HepG2 (cell line): ENCODE measurements around the gene ICE1. TPM values are rescaled to one million over a fixed set of nuclear protein-coding genes. Genes with fewer than 3 reads are reported as not detected.

Source experiments
- ATAC-seq: fragments of 200-7000 bp; cut with Tn5 transposase; 3 replicates; pipeline ENCODE4 v1.9.1; 2020; ENCODE audit warnings: mild to moderate bottlenecking, moderate library complexity
- BruUV-seq: library from RNA; stranded (reverse); fragments of 400-500 nt; replicated peaks from 2 replicates; lab custom pipeline; 2021; lab: Mats Ljungman, UMichigan
- CTCF ChIA-PET: fragments of 300-600 bp; formaldehyde crosslinking; extraction: SDS; loops from one replicate; lab custom pipeline; 2021; ENCODE audit warnings: low total read pairs, inconsistent platforms, low intra/inter-chr PET ratio; lab: Yijun Ruan, JAX
- POLR2A ChIA-PET: fragments of 350-600 bp; sonication (Branson Sonifier 250); formaldehyde crosslinking; loops from one replicate; lab custom pipeline; 2020; ENCODE audit warnings: antibody characterized with exemption, inconsistent platforms; lab: Yijun Ruan, JAX
- DNase-seq: peaks from one replicate; pipeline ENCODE4 v3.0.0-alpha.2; 2015; ENCODE audit warnings: low spot score
- FAIRE-seq: peaks from 3 replicates; lab custom pipeline; 2011; peaks lifted over from hg19 to GRCh38; lab: Jason Lieb, UNC
- H2AFZ ChIP-seq: one replicate; pipeline ENCODE4 v1.6.1; 2011; ENCODE audit warnings: low read length, inconsistent platforms
- H3K27ac ChIP-seq: fragments of 300-600 bp; 3 replicates; pipeline ENCODE4 v1.8.0; 2011; ENCODE audit warnings: mixed run types, mild to moderate bottlenecking, mixed read lengths, low read length, inconsistent platforms; ENCODE audit not compliant: insufficient read depth; ENCODE audit errors: extremely low read length
- H3K27me3 ChIP-seq, 2 experiments: fragments of 200-600 bp in 1 of 2; 2 replicates in 1 of 2; 3 replicates in 1 of 2; pipeline versions ENCODE4 v1.6.0 to v1.8.0; 2011; ENCODE audit warnings: low read length in 2 of 2, mild to moderate bottlenecking in 2 of 2, moderate library complexity in 2 of 2, inconsistent platforms in 1 of 2; ENCODE audit not compliant: insufficient read depth in 2 of 2, control insufficient read depth in 1 of 2
- H3K36me3 ChIP-seq, 2 experiments: fragments of 200-600 bp in 1 of 2; replicated peaks in 1 of 2; 2 replicates in 1 of 2; 3 replicates in 1 of 2; pipeline versions ENCODE4 v1.5.1 to v1.8.0; 2011; ENCODE audit warnings: low read length in 2 of 2, inconsistent platforms in 1 of 2; ENCODE audit not compliant: insufficient read depth in 2 of 2, control insufficient read depth in 1 of 2
- H3K4me1 ChIP-seq: 2 replicates; pipeline ENCODE4 v1.5.1; 2012; ENCODE audit warnings: low read length, inconsistent platforms; ENCODE audit not compliant: insufficient read depth
- H3K4me2 ChIP-seq: 2 replicates; pipeline ENCODE4 v1.6.0; 2011; ENCODE audit warnings: low read depth, low read length, inconsistent platforms
- H3K4me3 ChIP-seq, 3 experiments: fragments of 200-600 bp in 1 of 3; sonication (generic), shearing (Covaris generic) in 1 of 3; replicated peaks in 1 of 3; 2 replicates each; pipeline ENCODE4 v1.5.1; 2011 to 2016; ENCODE audit warnings: low read length in 3 of 3, inconsistent platforms in 2 of 3, low read depth in 2 of 3, mild to moderate bottlenecking in 2 of 3, control low read depth in 1 of 3, mixed read lengths in 1 of 3; ENCODE audit not compliant: insufficient read depth in 1 of 3
- H3K79me2 ChIP-seq: one replicate; pipeline ENCODE4 v1.6.1; 2011; ENCODE audit warnings: low read length, inconsistent platforms; ENCODE audit not compliant: insufficient read depth
- H3K9ac ChIP-seq: 2 replicates; pipeline ENCODE4 v1.6.0; 2011; ENCODE audit warnings: mild to moderate bottlenecking, low read depth, low read length, inconsistent platforms; ENCODE audit not compliant: insufficient read depth
- H3K9me3 ChIP-seq: 2 replicates; pipeline ENCODE4 v1.5.1; 2012; ENCODE audit warnings: mild to moderate bottlenecking, low read length
- H4K20me1 ChIP-seq: 2 replicates; pipeline ENCODE4 v1.6.0; 2011; ENCODE audit warnings: inconsistent platforms, mild to moderate bottlenecking, low read length, moderate library complexity; ENCODE audit not compliant: insufficient read depth
- ELF4 ChIP-seq: sonication (generic); formaldehyde crosslinking; IDR thresholded peaks from 2 replicates; pipeline ENCODE4 v1.5.0; 2020; ENCODE audit warnings: missing genetic modification reagents, mild to moderate bottlenecking, moderate library complexity, borderline replicate concordance
- HNF4G ChIP-seq, 2 experiments: sonication (generic) in 1 of 2; formaldehyde crosslinking in 1 of 2; IDR thresholded peaks; 2 replicates each; pipeline versions ENCODE4 v1.4.0 to v1.6.1; 2011 to 2020; ENCODE audit warnings: borderline replicate concordance in 2 of 2, low read depth in 2 of 2, mild to moderate bottlenecking in 2 of 2, low read length in 1 of 2, missing genetic modification reagents in 1 of 2, moderate library complexity in 1 of 2
- KDM1A ChIP-seq: IDR thresholded peaks from 2 replicates; pipeline ENCODE4 v1.6.1; 2016; ENCODE audit warnings: missing compliant biosample characterization
- MIER2 ChIP-seq: IDR thresholded peaks from 2 replicates; pipeline ENCODE4 v1.6.1; 2016; ENCODE audit warnings: missing biosample characterization, missing genetic modification reagents
- NPAS2 ChIP-seq: sonication (generic); formaldehyde crosslinking; IDR thresholded peaks from 2 replicates; pipeline ENCODE4 v1.8.0; 2022; ENCODE audit warnings: mild to moderate bottlenecking, missing genetic modification reagents, borderline replicate concordance
- RFXANK ChIP-seq: IDR thresholded peaks from 2 replicates; pipeline ENCODE4 v1.6.1; 2016
- TEAD3 ChIP-seq: optimal IDR thresholded peaks from 2 replicates; pipeline ENCODE3; 2016; ENCODE audit warnings: borderline replicate concordance
- TOPORS ChIP-seq: sonication (generic); formaldehyde crosslinking; IDR thresholded peaks from 2 replicates; pipeline ENCODE4 v1.8.0; 2023; ENCODE audit warnings: mild to moderate bottlenecking, missing genetic modification reagents
- ZMYM2 ChIP-seq: sonication (generic); formaldehyde crosslinking; IDR thresholded peaks from 2 replicates; pipeline ENCODE4 v1.8.0; 2022; ENCODE audit warnings: mild to moderate bottlenecking, missing genetic modification reagents
- ZNF230 ChIP-seq: sonication (generic); formaldehyde crosslinking; IDR thresholded peaks from 2 replicates; pipeline ENCODE4 v1.4.0; 2020; ENCODE audit warnings: mild to moderate bottlenecking, missing genetic modification reagents
- ZNF629 ChIP-seq: sonication (generic); formaldehyde crosslinking; conservative IDR thresholded peaks from 2 replicates; pipeline ENCODE4 v1.5.0; 2020; ENCODE audit warnings: missing genetic modification reagents
- ZNF790 ChIP-seq: sonication (generic); formaldehyde crosslinking; IDR thresholded peaks from 2 replicates; pipeline ENCODE4 v1.8.0; 2022; ENCODE audit warnings: missing genetic modification reagents, mild to moderate bottlenecking, borderline replicate concordance
- WGBS: methylation state at CpG from one replicate; pipeline ENCODE4 v1.1.6; 2017; ENCODE audit warnings: low lambda C conversion rate; 5-methylcytosine and 5-hydroxymethylcytosine counted together
- in situ Hi-C: cut with HindIII; loops from 2 replicates; pipeline ENCODE4 v1.10.0; 2017; ENCODE audit warnings: low pct_unique_long_range_greater_than_20kb; ENCODE audit not compliant: extremely low pct_ligation_motif_present
- intact Hi-C: fragments of 100-400 bp; cut with micrococcal nuclease; formaldehyde crosslinking; loops from one replicate; pipeline ENCODE4 v1.10.0; 2022; ENCODE audit not compliant: unreplicated experiment
- polyA plus RNA-seq, 8 experiments: library from polyadenylated mRNA; depleted of rRNA in 3 of 8; stranded (reverse) in 7 of 8; unstranded in 1 of 8; fragments of >200 nt; fragmentation: Illumina TruSeq in 4 of 8; extraction: Trizol in 4 of 8; gene quantifications; 2 replicates each; pipeline versions ENCODE4 v1.2.1 to v1.2.3, GENCODE V29; 2011 to 2016; ENCODE audit warnings: low read depth in 4 of 8, missing spikeins in 1 of 8, mixed read lengths in 1 of 8; ENCODE audit not compliant: insufficient read depth in 1 of 8
- total RNA-seq, 5 experiments: library from RNA; depleted of rRNA; stranded (reverse); fragments of >200 nt; fragmentation: Illumina TruSeq; extraction: Trizol; gene quantifications; 2 replicates each; pipeline ENCODE4 v1.2.3, GENCODE V29; 2016; ENCODE audit warnings: low read depth in 1 of 5
- TF ChIP-seq, protein P1 (sequence below): sonication (generic); formaldehyde crosslinking; conservative IDR thresholded peaks from 2 replicates; pipeline ENCODE4 v1.4.0; 2020; ENCODE audit warnings: missing genetic modification reagents
- TF ChIP-seq, protein P2 (sequence below): IDR thresholded peaks from 2 replicates; pipeline ENCODE4 v1.6.1; 2012; ENCODE audit warnings: low read length, improper control_type of control experiment
- TF ChIP-seq, protein P3 (sequence below): sonication (generic); formaldehyde crosslinking; IDR thresholded peaks from 2 replicates; pipeline ENCODE4 v1.4.0; 2020; ENCODE audit warnings: mild to moderate bottlenecking, missing genetic modification reagents
- TF ChIP-seq, protein P4 (sequence below): sonication (generic); formaldehyde crosslinking; IDR thresholded peaks from 2 replicates; pipeline ENCODE4 v1.4.0; 2020; ENCODE audit warnings: mild to moderate bottlenecking, missing genetic modification reagents

ICE1 gene
- total and polyA plus RNA-seq, 2 of the 13 experiments (the other 11 are each of a cell fraction or from before 2014, with no cell fraction given): 9.1 to 27.6 TPM

DNA sequence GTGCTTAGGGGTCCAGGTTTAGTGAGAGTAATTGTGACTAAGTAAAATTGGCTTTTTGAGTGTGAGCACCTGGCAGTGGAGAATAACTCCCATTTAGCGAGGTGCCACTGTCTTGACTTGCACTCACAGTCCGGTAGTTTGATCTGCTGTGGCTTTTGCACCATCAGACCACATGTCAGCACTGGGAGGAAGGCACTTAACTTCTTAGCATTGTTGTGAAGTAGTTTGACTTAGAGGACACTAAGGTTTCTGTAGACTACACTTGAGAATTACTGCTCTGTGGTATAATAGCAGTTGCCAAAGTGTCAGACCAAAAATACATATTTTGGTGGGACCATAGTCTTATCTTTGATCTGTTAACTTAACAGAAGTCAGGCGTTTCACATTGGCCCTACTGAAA is 63.6 kb downstream of the ICE1 start (continued):
- TF ChIP-seq, protein P1, sequence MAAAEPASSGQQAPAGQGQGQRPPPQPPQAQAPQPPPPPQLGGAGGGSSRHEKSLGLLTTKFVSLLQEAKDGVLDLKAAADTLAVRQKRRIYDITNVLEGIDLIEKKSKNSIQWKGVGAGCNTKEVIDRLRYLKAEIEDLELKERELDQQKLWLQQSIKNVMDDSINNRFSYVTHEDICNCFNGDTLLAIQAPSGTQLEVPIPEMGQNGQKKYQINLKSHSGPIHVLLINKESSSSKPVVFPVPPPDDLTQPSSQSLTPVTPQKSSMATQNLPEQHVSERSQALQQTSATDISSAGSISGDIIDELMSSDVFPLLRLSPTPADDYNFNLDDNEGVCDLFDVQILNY: no peak
- TF ChIP-seq ZNF790 (CRISPR knock-in tag) (no peak), RFXANK (CRISPR knock-in tag) (no peak), TOPORS (CRISPR knock-in tag) (no peak), KDM1A (no peak)

DNA sequence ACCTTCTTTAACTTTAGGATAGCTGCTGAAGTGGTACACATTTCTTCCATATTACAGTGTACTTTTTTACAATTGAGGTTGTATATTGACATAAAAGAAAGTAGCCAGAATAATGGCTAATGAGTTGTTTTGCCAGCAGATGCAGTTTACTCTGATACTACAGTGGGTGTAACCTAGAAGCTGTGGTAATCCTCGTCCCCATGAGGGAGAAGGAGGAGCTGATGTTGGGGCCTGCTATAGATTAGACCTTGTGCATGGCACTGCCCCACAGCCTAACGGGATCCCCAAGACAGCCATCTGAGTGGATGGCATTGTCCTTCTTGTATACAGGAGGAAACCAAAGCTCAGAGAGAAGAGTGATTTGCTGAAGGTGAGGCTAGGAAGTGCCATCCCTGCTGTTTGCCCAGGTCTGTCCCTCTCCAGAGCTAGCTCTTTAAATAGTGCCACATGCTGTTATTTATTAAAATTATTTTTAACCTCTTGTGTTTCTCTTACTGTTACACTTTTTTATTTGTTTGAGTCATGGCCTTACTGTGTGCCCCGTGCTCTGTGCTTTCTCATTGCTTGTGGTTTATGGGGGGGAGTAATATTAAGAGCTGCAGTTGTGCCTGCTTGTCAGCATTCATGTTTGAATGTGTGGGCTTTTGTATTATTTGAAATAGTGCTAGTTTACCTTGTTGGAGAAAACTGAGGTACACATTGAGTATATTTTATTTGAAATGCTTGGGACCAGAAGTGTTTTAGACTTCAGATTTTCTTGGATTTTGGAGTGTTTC is 65.3 kb downstream of the ICE1 start:
- Histone ChIP-seq H3K4me3 (no peak overlapping the region), H3K79me2 (no peaks in the 10 kb centered on the region), H3K4me2 (no peak overlapping the region), H3K27ac (no peak overlapping the region), H3K4me1 (no peaks in the 10 kb centered on the region), H4K20me1 (no peaks in the 10 kb centered on the region), H2AFZ (no peak overlapping the region), H3K9me3 (no peaks in the 10 kb centered on the region), H3K9ac (no peak overlapping the region), H3K36me3 (peaks cover 1 to 19% of the 10 kb centered on the region in 2 experiments; a peak in 4 of 5 replicates), H3K27me3 (no peaks in the 10 kb centered on the region)
- ChIA-PET CTCF (no interaction called here), POLR2A (no interaction called here)
- FAIRE-seq (no peak), ATAC-seq (no peak), DNase-seq (no peak)
- in situ Hi-C loops: no loop called here
- 97% methylated on average over 3 of the region's 3 CpGs for WGBS
- intact Hi-C loops: no loop called here
- no TSS peak for BruUV-seq
- TF ChIP-seq ELF4 (CRISPR knock-in tag) (no peak), TEAD3 (CRISPR knock-in tag) (no peak), HNF4G (IDR thresholded peaks at IDR 0.05; ENCODE audit: borderline replicate concordance, low read depth, low read length) (no peak), HNF4G (CRISPR knock-in tag; IDR thresholded peaks at IDR 0.05; ENCODE audit: borderline replicate concordance, low read depth) (no peak), MIER2 (CRISPR knock-in tag) (no peak), NPAS2 (no peak), ZNF230 (no peak), ZNF629 (CRISPR knock-in tag) (no peak), ZMYM2 (no peak)
- TF ChIP-seq, protein P2, sequence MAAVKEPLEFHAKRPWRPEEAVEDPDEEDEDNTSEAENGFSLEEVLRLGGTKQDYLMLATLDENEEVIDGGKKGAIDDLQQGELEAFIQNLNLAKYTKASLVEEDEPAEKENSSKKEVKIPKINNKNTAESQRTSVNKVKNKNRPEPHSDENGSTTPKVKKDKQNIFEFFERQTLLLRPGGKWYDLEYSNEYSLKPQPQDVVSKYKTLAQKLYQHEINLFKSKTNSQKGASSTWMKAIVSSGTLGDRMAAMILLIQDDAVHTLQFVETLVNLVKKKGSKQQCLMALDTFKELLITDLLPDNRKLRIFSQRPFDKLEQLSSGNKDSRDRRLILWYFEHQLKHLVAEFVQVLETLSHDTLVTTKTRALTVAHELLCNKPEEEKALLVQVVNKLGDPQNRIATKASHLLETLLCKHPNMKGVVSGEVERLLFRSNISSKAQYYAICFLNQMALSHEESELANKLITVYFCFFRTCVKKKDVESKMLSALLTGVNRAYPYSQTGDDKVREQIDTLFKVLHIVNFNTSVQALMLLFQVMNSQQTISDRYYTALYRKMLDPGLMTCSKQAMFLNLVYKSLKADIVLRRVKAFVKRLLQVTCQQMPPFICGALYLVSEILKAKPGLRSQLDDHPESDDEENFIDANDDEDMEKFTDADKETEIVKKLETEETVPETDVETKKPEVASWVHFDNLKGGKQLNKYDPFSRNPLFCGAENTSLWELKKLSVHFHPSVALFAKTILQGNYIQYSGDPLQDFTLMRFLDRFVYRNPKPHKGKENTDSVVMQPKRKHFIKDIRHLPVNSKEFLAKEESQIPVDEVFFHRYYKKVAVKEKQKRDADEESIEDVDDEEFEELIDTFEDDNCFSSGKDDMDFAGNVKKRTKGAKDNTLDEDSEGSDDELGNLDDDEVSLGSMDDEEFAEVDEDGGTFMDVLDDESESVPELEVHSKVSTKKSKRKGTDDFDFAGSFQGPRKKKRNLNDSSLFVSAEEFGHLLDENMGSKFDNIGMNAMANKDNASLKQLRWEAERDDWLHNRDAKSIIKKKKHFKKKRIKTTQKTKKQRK: no peak
- TF ChIP-seq, protein P3, sequence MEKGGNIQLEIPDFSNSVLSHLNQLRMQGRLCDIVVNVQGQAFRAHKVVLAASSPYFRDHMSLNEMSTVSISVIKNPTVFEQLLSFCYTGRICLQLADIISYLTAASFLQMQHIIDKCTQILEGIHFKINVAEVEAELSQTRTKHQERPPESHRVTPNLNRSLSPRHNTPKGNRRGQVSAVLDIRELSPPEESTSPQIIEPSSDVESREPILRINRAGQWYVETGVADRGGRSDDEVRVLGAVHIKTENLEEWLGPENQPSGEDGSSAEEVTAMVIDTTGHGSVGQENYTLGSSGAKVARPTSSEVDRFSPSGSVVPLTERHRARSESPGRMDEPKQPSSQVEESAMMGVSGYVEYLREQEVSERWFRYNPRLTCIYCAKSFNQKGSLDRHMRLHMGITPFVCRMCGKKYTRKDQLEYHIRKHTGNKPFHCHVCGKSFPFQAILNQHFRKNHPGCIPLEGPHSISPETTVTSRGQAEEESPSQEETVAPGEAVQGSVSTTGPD (CRISPR knock-in tag): no peak
- TF ChIP-seq, protein P4, sequence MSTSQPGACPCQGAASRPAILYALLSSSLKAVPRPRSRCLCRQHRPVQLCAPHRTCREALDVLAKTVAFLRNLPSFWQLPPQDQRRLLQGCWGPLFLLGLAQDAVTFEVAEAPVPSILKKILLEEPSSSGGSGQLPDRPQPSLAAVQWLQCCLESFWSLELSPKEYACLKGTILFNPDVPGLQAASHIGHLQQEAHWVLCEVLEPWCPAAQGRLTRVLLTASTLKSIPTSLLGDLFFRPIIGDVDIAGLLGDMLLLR (CRISPR knock-in tag): no peak
